ENCODE measurements around the gene ZNF614. TPM values are rescaled to one million over a fixed set of nuclear protein-coding genes. Genes with fewer than 3 reads are reported as not detected.
"Not testable (repeated sequence)": the region's sequence is repeated elsewhere in the genome, so short reads cannot be mapped to it uniquely, and the experiment has no call there.

The ZNF614 gene
- polyA plus RNA-seq = 5.0 TPM

DNA sequence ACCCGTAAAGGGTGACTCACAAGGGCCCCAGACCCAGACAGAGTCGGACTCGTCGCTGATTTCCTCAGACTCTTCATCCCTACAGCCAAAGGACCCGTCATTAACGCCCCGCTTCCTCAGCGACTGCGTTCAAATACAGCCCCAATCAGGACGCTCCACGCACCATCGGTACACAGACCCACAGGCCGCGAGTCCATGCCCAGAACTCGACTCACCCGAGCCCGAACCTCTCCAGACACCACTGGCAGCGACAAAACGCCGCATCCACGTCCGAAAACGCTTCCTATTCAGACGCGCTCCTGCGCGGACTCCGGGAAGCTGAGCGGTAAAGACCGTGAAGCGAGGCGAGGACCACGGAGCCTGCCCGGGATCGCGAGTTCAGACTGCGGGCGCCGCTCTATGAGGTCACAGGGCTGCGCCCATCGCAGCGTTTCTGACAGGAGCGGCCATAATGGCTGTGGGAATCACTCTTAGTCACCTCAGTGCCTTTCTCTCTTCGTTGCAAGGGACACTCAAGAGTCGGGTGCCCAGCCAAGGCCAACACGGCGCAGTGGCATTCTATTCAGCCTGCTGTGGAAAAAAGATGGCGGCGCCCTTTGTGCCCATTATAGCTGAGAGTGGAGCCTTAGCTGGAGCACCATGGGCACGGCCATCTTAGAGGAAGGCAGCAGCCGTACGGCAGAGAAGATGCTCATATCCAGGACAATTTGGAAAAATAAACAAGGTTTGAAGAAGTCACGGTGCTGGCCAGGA lies at the start of gene ZNF614:
TSS of gene ZNF614 (minus strand) at position 353 of the 753 bp plus-strand sequence. CDS start 2,634 bp downstream, outside the sequence.
- H3K36me3 Mint-ChIP-seq = peaks cover 28% of the 10 kb centered on the region
- H3K9me3 Mint-ChIP-seq = peaks cover 5 to 24% (median 21%) of the 10 kb centered on the region in 3 donors
- H3K27ac Mint-ChIP-seq = peak within 1 kb of the TSS; percentile 96 to 98 (median 97)
- H3K4me1 Mint-ChIP-seq = peaks cover 9 to 16% (median 9%) of the 10 kb centered on the region in 3 donors
- H3K27me3 Mint-ChIP-seq = no peaks in the 10 kb centered on the region
- H3K4me3 Mint-ChIP-seq = peak within 1 kb of the TSS; percentile 93 to 98 (median 96)

DNA sequence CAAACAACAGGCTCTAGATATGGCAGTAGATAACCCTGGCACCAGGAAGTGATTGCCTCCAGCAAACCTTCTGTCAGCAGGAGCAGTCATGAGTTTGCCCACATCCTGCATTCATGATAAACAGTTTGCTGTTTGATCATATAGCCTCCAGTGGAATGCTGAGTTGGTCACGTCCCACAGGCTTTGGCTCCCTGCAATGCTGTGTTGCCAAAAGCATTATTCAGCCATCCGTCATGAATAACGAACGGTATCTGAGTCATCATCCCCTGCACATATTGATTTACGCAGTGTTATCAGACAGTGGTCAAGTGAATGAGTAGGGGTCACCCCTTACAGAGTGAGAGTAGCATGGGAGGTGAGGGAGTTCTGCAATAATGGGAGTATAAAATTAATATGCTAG lies 42.3 kb upstream of the ZNF614 start:
- Mint-ChIP-seq H3K9me3 (peaks cover 30 to 61% (median 59%) of the 10 kb centered on the region in 3 donors), H3K27ac (no peak overlapping the region), H3K27me3 (no peaks in the 10 kb centered on the region), H3K36me3 (peaks cover 67% of the 10 kb centered on the region), H3K4me3 (no peak overlapping the region), H3K4me1 (no peaks in the 10 kb centered on the region)

DNA sequence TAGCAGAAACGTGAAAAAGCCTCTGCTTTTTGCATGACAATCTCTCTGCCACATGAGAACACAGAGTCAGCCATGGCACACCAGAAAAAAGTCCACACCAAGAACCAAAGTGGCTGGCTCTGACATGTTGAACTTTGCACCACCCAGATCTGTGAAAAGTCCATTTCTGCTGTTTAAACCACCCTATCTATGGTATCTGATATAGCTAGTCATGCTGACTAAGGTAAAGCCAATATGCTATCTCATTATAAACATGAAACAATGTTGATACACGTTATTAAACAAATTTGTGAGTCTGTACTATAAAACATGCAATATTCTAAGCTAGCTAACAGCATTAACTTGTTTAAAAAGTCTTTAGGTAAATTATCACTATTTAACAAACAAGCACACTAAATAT lies 41.5 kb upstream of the ZNF614 start:
- Mint-ChIP-seq H3K9me3 (peaks cover 27 to 61% (median 58%) of the 10 kb centered on the region in 3 donors), H3K27ac (no peak overlapping the region)

DNA sequence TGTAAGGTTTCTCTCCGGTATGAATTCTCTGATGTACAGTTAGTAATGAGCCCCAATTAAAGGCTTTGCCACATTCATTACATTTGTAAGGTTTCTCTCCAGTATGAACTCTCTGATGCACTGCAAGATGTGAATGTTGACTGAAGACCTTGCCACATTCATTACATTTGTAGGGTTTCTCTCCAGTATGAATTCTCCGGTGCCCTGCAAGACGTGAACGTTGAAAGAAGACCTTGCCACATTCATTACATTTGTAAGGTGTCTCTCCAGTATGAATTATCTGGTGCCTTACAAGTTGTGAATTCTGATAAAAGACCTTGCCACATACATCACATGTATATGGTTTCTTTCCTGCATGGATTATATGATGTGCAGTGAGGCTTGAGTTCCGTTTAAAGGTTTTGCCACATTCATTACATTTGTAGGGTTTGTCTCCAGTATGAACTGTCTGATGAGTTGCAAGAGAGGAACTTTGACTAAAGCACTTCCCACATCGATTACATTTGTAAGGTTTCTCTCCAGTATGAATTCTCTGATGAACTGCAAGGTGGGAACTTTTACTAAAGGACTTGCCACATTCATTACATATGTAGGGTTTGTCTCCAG lies 38.2 kb upstream of the ZNF614 start:
- Mint-ChIP-seq H3K4me1 (no peaks in the 10 kb centered on the region), H3K27me3 (no peaks in the 10 kb centered on the region), H3K9me3 (peaks cover 22 to 50% (median 50%) of the 10 kb centered on the region in 3 donors), H3K36me3 (peaks cover 41% of the 10 kb centered on the region), H3K4me3 (peak overlapping the region in 1 of 4 donors; percentile 12), H3K27ac (peak overlapping the region in 2 of 3 donors; percentile 36 to 81)

More for the DNA sequence above, 41.5 kb upstream of the ZNF614 start:
- Mint-ChIP-seq H3K27me3 (no peaks in the 10 kb centered on the region), H3K4me1 (no peaks in the 10 kb centered on the region), H3K4me3 (peak overlapping the region in 1 of 4 donors; percentile 30), H3K36me3 (peaks cover 60% of the 10 kb centered on the region)

GRCh38 chr19:52065399-52065798 lies 37.2 kb upstream of the ZNF614 start:
- Mint-ChIP-seq H3K27me3 (no peaks in the 10 kb centered on the region), H3K4me1 (no peaks in the 10 kb centered on the region), H3K27ac (no peak overlapping the region), H3K9me3 (peaks cover 16 to 50% (median 49%) of the 10 kb centered on the region in 3 donors), H3K36me3 (peaks cover 33% of the 10 kb centered on the region), H3K4me3 (no peak overlapping the region)

DNA sequence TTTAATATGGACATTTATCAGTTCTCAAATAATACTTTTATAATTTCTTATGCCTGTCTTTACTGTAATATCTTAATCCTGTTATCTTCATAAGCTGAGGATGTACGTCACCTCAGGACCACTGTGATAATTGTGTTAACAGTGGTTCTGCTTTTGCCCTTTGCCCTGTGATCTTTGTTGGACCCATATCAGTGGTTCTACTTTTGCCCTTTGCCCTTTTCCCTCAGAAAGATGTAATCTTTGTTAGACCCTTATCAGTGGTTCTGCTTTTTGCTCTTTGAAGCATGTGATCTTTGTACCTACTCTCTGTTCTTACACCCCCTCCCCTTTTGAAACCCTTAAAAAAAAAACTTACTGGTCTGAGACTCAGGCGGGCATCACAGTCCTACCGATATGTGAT lies 28.3 kb upstream of the ZNF614 start:
- H3K27ac Mint-ChIP-seq, H3K4me1 Mint-ChIP-seq, H3K36me3 Mint-ChIP-seq, H3K27me3 Mint-ChIP-seq: not testable (repeated sequence)
- Mint-ChIP-seq H3K9me3 (peaks cover 8 to 45% (median 44%) of the 10 kb centered on the region in 3 donors), H3K4me3 (peak overlapping the region in 1 of 4 donors; percentile 60)

DNA sequence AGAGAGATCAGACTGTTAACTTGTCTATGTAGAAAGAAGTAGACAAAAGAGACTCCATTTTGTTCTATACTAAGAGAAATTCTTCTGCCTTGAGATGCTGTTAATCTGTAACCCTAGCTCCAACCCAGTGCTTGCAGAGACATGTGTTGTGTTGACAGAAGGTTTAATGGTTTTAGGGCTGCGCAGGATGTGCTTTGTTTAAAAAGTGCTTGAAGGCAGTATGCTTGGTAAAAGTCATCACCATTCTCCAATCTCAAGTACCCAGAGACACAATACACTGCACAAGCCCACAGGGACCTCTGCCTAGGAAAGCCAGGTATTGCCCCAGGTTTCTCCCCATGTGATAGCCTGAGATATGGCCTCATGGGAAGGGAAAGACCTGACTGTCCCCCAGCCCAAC lies 23.6 kb upstream of the ZNF614 start:
- H3K36me3 Mint-ChIP-seq, H3K27ac Mint-ChIP-seq: not testable (repeated sequence)
- peaks cover 7 to 32% (median 27%) of the 10 kb centered on the region in 3 donors for H3K9me3 Mint-ChIP-seq

DNA sequence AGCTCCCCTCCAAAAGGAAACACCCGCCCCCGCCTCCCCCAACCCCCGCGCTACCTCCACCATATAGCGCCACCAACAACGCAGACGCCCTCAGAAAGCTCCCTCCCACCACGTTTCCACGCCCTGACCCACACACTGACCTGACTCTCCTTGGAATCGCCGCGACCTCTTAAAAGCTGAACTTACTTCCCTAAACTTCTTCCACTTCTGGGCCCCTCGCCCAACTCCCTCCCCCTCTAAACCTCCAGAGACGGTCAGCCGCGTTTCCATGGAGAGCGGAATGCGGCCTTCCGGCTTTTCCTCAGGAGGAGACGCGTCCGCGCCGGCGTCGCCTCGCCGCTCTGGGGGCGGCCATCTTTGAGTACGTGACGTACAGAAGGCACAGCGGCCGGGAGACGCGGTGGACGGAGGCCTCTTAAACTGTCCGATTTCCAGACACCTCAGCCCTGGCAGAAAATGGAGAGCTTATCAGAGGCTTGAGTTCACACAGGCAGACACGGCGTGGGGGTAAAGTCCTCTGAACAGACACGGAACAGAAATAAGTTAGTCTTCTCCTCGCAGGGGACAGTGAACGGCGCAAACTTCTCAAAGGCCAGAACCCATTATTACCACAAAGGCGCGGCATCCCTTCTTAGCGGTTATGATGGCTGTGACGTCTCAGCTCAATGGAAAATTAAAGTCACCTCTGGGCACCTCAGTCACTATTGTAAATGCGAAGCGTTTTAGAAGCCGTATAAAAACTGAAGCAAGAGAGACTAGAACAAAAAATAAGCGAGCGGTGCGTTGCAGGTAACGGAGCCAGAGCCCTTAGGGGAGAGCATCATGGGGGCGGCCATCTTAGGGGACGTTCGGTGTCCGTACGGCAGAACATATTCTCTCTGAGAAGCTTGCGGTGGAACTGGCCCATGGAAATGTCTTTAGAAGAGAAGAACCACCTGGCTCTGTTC lies 20.6 kb upstream of the ZNF614 start, which contains the start of gene ZNF432:
TSS of gene ZNF432 (minus strand) at position 284 of the 947 bp plus-strand sequence. CDS start 1,970 bp downstream, outside the sequence.
- no peaks in the 10 kb centered on the region for H3K27me3 Mint-ChIP-seq
- peak within 1 kb of the TSS; percentile 97 to 99 (median 99) for H3K27ac Mint-ChIP-seq
- peaks cover 9 to 14% (median 12%) of the 10 kb centered on the region in 3 donors for H3K4me1 Mint-ChIP-seq
- H3K36me3 Mint-ChIP-seq = peaks cover 19% of the 10 kb centered on the region
- peaks cover 10 to 28% (median 18%) of the 10 kb centered on the region in 3 donors for H3K9me3 Mint-ChIP-seq
- peak within 1 kb of the TSS; percentile 92 to 100 (median 98) for H3K4me3 Mint-ChIP-seq

More for the DNA sequence above, 23.6 kb upstream of the ZNF614 start:
- H3K4me3 Mint-ChIP-seq, H3K27me3 Mint-ChIP-seq: not testable (repeated sequence)
- peaks cover 4 to 14% (median 6%) of the 10 kb centered on the region in 3 donors for H3K4me1 Mint-ChIP-seq

GRCh38 chr19:52039169-52039568 lies 11.0 kb upstream of the ZNF614 start:
- Mint-ChIP-seq H3K4me1 (peaks cover 0 to 2% (median 0%) of the 10 kb centered on the region in 3 donors), H3K9me3 (peaks cover 19 to 46% (median 30%) of the 10 kb centered on the region in 3 donors), H3K27ac (no peak overlapping the region), H3K27me3 (no peaks in the 10 kb centered on the region), H3K36me3 (peaks cover 53% of the 10 kb centered on the region), H3K4me3 (no peak overlapping the region)

- H3K4me3 Mint-ChIP-seq = no peak overlapping the region
- H3K27ac Mint-ChIP-seq = no peak overlapping the region
- peaks cover 0 to 2% (median 0%) of the 10 kb centered on the region in 3 donors for H3K4me1 Mint-ChIP-seq
- H3K9me3 Mint-ChIP-seq = peaks cover 12 to 37% (median 31%) of the 10 kb centered on the region in 3 donors
- no peaks in the 10 kb centered on the region for H3K27me3 Mint-ChIP-seq
- H3K36me3 Mint-ChIP-seq = peaks cover 36% of the 10 kb centered on the region
Observed at GRCh38 chr19:52034051-52034728, 6.0 kb upstream of the ZNF614 start.

GRCh38 chr19:52028780-52029123 lies 573 bp upstream of the ZNF614 start:
- H3K4me1 Mint-ChIP-seq = peaks cover 9 to 16% (median 9%) of the 10 kb centered on the region in 3 donors
- H3K9me3 Mint-ChIP-seq = peaks cover 5 to 24% (median 17%) of the 10 kb centered on the region in 3 donors
- peak overlapping the region; percentile 96 to 98 (median 97) for H3K27ac Mint-ChIP-seq
- H3K27me3 Mint-ChIP-seq = no peaks in the 10 kb centered on the region
- H3K36me3 Mint-ChIP-seq = peaks cover 23% of the 10 kb centered on the region
- peak overlapping the region; percentile 93 to 98 (median 96) for H3K4me3 Mint-ChIP-seq

DNA sequence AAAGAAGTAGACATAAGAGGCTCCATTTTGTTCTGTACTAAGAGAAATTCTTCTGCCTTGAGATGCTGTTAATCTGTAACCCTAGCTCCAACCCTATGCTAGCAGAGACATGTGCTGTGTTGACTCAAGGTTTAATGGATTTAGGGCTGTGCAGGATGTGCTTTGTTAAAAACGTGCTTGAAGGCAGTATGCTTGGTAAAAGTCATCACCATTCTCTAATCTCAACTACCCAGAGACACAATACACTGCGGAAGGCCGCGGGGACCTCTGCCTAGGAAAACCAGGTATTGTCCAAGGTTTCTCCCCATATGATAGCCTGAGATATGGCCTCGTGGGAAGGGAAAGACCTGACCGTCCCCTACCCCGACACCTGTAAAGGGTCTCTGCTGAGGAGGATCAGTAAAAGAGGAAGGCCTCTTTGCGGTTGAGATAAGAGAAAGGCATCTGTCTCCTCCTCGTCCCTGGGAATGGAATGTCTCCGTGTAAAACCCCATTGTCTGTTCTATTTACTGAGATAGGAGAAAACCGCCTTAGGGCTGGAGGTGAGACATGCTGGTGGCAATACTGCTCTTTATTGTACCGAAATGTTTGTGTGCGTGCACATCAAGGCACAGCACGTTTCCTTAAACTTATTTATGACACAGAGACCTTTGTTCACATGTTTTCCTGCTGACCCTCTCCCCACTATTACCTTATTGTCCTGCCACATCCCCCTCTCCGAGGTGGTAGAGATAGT lies 1.8 kb downstream of the ZNF614 start:
- Mint-ChIP-seq H3K4me3 (peak overlapping the region in 2 of 4 donors; percentile 68 to 93), H3K36me3 (peaks cover 33% of the 10 kb centered on the region), H3K4me1 (peaks cover 9 to 16% (median 11%) of the 10 kb centered on the region in 3 donors), H3K27ac (peak overlapping the region in 2 of 3 donors; percentile 14 to 96), H3K9me3 (peaks cover 8 to 30% (median 19%) of the 10 kb centered on the region in 3 donors)
- not testable (repeated sequence) for H3K27me3 Mint-ChIP-seq

DNA sequence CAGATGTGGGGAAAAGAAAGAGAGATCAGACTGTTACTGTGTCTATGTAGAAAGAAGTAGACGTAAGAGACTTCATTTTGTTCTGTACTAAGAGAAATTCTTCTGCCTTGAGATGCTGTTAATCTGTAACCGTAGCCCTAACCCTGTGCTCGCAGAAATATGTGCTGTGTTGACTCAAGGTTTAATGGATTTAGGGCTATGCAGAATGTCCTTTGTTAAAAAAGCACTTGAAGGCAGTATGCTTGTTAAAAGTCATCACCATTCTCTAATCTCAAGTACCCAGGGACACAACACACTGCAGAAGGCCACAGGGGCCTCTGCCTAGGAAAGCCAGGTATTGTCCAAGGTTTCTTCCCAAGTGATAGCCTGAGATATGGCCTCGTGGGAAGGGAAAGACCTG lies 3.7 kb downstream of the ZNF614 start:
- H3K9me3 Mint-ChIP-seq = peaks cover 15 to 38% (median 29%) of the 10 kb centered on the region in 3 donors
- H3K36me3 Mint-ChIP-seq = peaks cover 46% of the 10 kb centered on the region
- H3K27ac Mint-ChIP-seq, H3K27me3 Mint-ChIP-seq: not testable (repeated sequence)
- peak overlapping the region in 2 of 4 donors; percentile 47 to 55 for H3K4me3 Mint-ChIP-seq
- H3K4me1 Mint-ChIP-seq = peaks cover 9 to 16% (median 11%) of the 10 kb centered on the region in 3 donors

All from IgD-negative memory B cell (primary cell).